GM11168 (cell line): ENCODE results near the gene TAF13.
"Not testable (repeated sequence)": the region's sequence is repeated elsewhere in the genome, so short reads cannot be mapped to it uniquely, and the experiment has no call there.

Experiments
- in situ Hi-C: fragments of 300-500 bp; cut with MboI; formaldehyde crosslinking; loops from one replicate; pipeline ENCODE4 v1.12.0; 2022; ENCODE audit warnings: low sequenced_read_pairs; ENCODE audit not compliant: unreplicated experiment

The TAF13 gene

DNA sequence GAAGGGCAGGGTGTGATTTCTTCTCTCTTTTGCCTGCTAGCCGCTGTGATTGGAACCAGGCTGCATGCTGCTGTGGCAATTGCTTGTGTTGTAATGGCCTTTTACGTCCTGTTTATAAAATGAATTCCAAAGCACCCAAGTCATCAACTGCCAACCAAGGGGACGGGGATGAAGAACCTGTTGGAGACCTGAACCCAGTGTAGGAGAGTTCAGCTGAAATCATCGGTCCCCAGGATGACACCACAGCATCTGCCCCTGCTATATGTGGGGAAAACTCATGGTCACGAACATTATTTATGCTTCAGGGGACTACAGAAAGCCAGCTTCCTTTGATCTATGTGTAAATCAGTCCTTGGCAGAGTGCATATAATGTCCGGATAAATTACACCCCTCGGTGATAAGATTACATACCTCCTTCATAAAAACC lies 18.6 kb upstream of the TAF13 start:
- in situ Hi-C loops = no loop called here

DNA sequence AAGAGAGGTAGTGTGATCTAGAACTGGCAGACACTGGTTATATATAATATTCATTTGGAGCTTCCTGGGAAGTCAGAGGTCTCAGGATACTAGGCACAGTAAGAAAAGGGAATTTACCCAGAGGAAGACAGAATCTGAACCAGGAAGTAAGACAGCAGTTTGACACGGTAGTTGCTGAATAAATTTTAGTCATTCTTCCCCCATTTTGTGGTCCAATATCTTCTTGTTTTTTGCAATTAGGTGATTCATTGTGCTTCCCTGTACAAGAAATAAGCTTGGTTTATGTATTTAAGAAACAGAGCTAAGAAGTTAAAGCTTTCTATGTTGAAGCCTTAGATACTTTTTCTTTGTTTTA lies 16.0 kb upstream of the TAF13 start:
- in situ Hi-C loops = no loop called here

- in situ Hi-C loops = no loop called here
These were observed 15.5 kb upstream of the TAF13 start for GRCh38 chr1:109091078-109091838.

- in situ Hi-C loops = no loop called here
These were observed 14.6 kb upstream of the TAF13 start, which contains the start of gene TMEM167B for GRCh38 chr1:109090196-109091077. TSS of gene TMEM167B (plus strand) at chr1:109090764. CDS start at chr1:109090873, 109 bp downstream.

- in situ Hi-C loops = no loop called here
These were observed 13.6 kb upstream of the TAF13 start for GRCh38 chr1:109089242-109090015.

DNA sequence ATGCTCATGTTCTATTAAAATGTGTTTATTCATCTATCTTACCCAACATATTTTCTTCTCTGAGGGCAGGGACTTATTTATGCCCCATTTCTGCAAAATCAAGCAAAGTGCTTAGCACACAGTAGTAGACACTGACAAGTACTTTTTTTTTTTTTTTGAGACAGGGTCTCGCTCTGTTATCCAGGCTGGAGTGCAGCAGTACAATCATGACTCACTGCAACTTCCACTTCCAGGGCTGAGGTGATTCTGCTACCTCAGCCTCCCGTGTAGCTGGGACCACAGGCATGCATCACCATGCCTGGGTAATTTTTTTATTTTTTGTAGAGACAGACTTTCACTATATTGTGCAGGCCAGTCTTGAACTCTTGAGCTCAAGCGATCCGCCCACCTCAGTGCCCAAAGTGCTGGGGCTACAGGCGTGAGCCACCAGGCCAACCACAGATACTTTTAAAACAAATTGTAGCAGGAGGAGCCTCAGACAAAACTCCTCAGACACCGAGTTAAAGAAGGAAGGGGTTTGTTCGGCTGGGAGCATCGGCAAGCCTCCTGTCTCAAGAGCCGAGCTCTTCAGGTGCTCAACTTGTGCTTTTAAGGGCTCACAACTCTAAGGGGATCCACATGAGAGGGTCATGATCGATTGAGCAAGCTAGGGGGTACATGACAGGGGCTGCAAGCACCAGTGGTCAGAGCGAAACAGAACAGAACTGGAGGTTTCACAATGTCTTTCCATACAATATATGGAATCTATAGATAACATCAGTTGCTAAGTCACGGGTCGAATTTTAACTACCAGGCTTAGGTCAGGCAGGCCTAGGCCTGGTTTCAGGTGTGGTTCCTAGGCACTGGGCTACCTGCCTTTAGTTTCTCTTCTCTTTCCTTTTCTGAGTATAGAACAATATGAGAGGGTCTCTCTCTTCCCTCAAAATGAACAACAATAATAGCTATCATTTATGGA lies 9.0 kb upstream of the TAF13 start:
- in situ Hi-C loops = no loop called here

DNA sequence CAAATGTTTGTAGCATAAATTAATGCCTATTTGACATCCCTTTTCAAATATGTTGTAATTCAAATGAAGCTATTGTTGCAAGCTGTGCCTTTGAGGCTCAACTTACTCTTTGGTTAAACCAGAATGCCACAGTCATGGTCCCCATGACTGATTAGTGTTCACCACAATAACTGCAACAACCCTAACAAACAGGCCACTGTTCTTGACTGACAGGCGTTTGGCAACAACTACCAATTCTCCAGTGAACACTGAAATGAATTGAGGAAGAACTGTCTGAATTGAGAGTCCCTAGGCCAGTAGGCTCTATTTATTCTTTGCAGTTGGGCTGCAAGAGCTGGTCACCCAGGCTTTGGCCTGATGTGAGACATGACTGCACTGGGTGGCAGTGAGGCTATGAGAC lies 8.1 kb upstream of the TAF13 start:
- in situ Hi-C loops = no loop called here

- in situ Hi-C loops = no loop called here
These were observed 7.7 kb upstream of the TAF13 start for GRCh38 chr1:109083501-109083900.

- in situ Hi-C loops = no loop called here
These were observed 4.8 kb upstream of the TAF13 start for GRCh38 chr1:109080441-109081082.

DNA sequence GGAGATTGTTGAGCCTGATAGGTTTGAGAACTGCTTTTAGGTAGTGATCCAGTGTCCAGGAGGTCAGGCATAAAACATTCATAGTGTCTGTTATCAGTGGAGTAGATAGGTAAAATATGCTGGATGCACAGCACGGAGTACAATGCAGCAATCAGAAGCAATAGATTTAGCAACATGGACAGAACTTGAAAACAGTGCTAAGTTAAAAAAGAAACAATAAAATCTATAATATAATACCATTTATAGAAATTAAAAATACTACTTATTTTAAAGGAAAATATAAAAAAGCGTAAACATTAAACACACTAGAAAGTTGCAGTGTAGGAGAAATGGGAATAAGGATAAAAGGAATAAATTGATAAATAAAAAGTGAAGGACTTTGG lies 3.4 kb upstream of the TAF13 start:
- in situ Hi-C loops = no loop called here

DNA sequence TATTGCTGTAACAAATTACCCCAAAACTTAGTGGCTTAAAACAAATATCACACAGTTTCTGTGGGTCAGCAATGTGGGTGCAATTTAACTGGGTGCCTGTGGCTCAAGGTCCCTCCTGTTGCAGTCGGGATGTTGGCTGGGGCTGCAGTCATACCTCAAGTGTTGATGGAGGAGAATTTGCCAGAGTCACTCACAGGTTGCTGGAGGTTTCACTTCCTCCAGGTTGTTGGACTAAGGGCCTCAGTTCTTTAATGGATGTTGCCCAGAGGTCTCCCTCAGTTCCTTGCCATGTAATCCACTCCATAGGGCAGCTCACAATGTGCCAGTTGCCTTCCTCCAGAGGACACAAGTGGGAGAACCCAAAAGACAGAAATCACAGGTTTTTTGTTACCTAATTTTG lies 2.5 kb upstream of the TAF13 start:
- in situ Hi-C loops = no loop called here

DNA sequence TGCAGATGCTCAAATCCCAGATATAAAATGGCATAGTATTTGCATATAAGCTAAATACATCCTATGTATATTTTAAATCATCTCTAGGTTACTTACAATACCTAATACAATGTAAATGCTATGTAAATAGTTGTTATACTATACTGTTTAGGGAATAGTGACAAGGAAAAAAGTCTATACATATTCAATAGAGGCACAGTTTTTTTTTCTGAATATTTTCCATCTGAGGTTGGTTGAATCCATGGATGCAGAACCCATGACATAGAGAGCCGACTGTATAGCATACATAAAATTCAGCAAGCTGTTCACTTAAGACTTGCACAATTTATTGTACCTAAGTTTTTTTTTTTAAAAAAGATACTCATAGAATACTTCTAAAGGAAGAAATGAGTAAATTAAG lies 6.5 kb downstream of the TAF13 start:
- in situ Hi-C loops = no loop called here

DNA sequence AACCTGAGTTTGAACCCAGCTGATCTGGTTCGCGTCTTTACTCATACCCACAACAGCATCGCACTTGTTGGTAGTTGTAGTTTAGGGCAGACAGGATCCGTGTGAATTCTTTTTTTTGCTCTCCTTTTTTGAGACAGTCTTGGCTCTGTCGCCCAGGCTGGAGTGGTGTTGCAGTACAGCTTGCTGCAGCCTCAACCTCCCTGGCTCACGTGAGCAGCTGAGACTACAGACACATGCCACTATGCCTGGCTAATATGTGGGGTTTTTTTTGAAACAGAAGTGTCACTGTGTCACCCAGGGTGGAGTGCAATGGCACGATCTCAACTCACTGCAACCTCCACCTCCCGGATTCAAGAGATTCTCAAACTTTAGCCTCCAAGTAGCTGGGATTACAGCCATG lies 7.9 kb downstream of the TAF13 start:
- in situ Hi-C loops = no loop called here

GRCh38 chr1:109065137-109065536 lies 10.7 kb downstream of the TAF13 start:
- in situ Hi-C loops = no loop called here

- in situ Hi-C loops = no loop called here
These were observed 14.6 kb downstream of the TAF13 start for GRCh38 chr1:109061183-109061582.

DNA sequence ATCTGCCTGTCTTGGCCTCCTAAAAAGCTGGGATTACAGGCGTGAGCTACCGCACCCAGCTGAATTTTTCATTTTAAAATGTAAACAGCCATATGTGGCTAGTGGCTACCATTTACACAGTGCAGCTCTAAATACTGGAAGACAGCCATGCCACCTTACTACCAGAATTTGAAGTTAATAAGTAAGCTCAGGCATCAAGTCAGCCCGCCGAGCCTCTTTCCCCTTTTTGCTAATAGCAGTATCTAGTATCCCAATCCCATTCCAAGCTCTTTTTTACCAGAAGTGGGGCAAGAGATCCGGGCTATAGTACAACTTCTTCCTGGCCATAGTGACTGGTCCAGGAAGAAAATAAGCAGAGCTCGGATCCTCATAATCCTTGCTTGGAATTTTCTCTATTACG lies 15.1 kb downstream of the TAF13 start:
- in situ Hi-C loops = no loop called here

GRCh38 chr1:109059026-109059425 lies 16.8 kb downstream of the TAF13 start:
- in situ Hi-C loops = no loop called here

DNA sequence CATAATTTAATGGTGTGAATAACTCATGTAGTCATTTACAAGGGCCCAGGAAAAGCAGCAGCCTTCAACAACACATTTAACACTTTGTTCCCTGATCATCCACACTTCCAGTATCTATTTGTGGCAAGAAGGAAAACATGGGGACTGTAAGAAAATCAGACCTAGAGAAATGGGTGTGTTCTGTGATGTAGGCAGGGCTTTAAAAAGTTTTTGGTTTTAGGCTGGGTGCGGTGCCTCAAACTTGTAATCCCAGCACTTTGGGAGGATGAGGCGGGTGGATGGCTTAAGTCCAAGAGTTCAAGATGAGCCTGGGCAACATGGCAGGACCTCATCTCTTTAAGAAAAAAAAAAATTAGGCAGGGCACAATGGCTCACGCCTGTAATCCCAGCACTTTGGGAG lies 19.7 kb downstream of the TAF13 start:
- in situ Hi-C loops = no loop called here

DNA sequence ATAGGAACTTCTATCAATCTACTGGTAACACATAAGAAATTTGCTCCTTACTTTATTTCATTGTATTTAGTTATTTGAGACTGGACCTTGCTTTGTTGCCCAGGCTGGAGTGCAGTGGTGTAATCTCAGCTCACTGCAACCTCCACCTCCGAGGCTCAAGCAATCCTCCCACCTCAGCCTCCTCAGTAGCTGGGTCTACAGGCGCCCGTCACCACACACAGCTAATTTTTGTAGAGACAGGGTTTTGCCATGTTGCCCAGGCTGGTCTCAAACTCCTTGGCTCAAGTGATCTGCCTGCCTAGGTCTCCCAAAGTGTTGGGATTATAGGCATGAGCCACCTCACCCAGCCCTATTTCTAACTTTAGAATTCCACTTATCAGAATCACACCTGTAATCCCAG lies 23.7 kb downstream of the TAF13 start:
- in situ Hi-C loops = not testable (repeated sequence)
